Amniotic epithelial cell (primary cell): ENCODE measurements around the gene ZBTB22.
"Not testable (repeated sequence)": the region's sequence is repeated elsewhere in the genome, so short reads cannot be mapped to it uniquely, and the experiment has no call there.

Experiments
- DNase-seq: peaks from one replicate; pipeline ENCODE4 v3.0.0-alpha.2; 2010; ENCODE audit warnings: low read depth

ZBTB22 gene

GRCh38 chr6:33278392-33278741, 39.2 kb downstream of the ZBTB22 start:
- DNase-seq: no peak

DNA sequence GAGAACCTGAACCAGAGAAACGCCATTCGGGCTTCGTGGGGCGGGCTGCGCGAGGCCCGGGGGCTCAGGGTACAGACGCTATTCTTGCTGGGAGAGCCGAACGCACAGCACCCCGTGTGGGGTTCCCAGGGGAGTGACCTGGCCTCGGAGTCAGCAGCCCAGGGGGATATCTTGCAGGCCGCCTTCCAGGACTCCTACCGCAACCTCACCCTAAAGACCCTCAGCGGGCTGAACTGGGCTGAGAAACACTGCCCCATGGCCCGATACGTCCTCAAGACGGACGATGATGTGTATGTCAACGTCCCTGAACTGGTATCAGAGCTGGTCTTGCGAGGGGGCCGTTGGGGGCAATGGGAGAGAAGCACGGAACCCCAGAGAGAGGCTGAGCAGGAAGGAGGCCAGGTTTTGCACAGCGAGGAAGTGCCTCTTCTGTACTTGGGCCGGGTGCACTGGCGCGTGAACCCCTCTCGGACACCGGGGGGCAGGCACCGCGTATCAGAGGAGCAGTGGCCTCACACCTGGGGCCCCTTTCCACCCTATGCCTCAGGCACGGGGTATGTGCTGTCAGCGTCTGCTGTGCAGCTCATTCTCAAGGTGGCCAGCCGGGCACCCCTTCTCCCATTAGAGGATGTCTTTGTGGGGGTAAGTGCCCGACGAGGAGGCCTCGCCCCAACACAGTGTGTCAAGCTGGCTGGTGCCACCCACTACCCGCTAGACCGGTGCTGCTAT, 39.7 kb downstream of the ZBTB22 start:
- DNase-seq: no peak

DNA sequence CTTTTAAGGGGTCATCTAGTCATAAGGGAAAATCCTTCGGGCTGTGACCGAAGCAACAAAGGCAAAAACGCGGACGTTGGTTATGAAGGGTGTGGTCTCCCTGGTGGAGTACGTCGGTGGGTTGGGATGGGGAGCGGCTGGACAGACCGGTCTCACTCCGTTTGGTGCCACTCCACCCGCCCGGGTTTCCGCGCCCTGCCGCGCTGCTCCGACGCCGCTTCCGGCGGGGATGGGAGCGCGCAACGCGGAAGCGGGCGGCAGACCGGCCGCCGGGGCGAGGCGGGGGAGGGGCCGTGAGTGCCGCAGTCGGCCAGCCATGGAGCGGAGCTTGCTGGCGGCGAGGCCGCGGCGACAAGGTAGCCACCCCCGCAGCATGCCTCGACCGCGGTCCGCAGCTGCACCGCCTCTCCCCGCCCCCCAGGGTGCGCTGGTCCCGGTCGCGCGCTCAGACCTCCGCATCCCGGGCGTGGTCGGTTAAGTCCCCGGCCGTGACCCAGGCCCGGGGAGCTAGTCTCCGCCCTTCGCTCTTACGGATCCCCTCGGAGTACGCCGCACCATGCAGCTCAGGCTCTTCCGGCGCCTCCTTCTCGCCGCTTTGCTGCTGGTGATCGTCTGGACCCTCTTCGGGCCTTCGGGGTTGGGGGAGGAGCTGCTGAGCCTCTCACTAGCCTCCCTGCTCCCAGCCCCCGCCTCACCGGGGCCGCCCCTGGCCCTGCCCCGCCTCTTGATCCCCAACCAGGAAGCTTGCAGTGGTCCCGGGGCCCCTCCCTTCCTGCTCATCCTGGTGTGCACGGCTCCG, 40.5 kb downstream of the ZBTB22 start, which contains the start of gene B3GALT4:
TSS of gene B3GALT4 (plus strand) at position 260 of the 799 bp plus-strand sequence. CDS start at position 557, 297 bp downstream.
- peak; percentile 71 for DNase-seq

GRCh38 chr6:33276581-33276863, 41.0 kb downstream of the ZBTB22 start:
- DNase-seq: no peak

GRCh38 chr6:33275795-33276580, 41.6 kb downstream of the ZBTB22 start:
- DNase-seq: not testable (repeated sequence)

DNA sequence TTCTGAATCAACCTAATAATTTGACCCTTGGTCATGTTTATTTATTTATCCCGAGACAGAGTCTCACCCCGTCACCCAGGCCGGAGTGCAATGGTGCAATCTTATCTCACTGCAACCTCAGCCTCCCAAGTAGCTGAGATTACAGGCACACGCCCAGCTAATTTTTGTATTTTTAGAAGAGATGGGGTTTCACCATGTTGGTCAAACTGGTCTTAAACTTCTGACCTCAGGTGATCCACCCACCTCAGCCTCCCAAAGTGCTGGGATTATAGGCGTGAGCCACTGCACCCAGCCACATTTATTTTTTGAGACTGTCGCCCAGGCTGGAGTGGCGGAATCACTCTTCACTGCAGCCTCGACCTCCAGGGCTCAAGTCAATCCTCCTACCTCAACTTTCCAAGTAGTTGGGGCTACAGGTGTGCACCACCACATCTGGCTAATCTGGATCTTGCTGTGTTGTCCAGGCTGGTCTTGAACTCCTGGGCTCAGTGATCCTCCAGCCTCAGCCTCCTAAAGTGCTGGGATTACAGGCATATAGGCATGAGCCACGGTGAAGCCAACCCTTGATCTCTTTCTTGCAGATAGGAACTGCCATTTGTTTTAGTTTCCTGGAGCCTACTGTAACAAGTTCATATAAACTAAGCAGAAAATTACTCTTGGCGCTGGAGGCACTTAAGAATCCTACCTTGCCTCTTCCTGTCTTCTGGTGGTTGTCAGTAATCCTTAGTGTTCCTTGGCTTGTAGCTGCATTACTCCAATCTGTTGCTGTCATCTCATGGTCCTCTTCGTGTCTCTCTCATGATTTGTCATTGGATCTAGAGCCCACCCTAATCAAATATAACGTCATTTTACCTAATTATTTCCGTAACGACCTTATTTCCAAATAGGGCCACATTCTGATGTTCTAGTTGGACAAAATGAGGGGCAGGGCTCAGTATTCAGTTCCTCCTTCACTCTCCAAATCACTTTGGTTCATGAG, 43.3 kb downstream of the ZBTB22 start:
- DNase-seq: no peak

- no peak for DNase-seq
Observed at GRCh38 chr6:33273129-33273923, 44.2 kb downstream of the ZBTB22 start.

DNA sequence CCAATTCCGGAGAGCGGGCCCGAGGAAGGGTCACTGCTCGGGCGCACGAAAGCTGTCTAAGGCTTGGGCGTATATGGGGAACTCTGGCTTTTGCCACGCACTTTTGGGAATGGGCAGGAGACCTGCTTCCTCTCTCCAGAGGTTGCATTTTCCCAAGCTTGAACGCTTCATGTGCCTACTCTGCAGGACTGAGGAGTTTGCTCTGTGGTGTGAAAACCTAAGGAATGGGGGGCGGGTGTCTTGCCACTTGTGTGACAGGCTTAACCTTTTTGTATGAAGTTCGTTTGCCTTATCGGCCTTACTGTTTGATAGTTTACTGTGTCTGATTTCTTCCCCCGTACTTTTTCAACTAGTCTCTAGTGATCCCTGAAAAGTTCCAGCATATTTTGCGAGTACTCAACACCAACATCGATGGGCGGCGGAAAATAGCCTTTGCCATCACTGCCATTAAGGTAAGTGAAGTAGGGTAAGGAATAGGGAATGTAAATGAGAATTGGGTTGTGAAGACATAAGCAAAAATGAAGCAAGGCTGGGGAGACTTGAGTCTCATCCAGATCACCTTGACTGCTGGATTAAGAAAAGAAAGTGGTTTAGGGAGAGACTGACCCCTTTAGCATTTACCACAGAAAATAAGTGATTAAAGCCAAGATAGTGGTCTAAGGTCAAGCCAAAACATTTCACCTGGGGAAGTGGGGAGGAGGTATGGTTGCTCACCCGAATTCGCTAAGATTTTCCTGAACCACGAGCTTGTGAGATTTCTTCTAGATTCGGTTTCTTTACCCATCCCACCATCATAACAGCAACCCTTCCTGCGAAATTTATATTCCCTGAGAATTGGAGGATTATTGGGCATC, 45.0 kb downstream of the ZBTB22 start:
- DNase-seq: no peak

DNA sequence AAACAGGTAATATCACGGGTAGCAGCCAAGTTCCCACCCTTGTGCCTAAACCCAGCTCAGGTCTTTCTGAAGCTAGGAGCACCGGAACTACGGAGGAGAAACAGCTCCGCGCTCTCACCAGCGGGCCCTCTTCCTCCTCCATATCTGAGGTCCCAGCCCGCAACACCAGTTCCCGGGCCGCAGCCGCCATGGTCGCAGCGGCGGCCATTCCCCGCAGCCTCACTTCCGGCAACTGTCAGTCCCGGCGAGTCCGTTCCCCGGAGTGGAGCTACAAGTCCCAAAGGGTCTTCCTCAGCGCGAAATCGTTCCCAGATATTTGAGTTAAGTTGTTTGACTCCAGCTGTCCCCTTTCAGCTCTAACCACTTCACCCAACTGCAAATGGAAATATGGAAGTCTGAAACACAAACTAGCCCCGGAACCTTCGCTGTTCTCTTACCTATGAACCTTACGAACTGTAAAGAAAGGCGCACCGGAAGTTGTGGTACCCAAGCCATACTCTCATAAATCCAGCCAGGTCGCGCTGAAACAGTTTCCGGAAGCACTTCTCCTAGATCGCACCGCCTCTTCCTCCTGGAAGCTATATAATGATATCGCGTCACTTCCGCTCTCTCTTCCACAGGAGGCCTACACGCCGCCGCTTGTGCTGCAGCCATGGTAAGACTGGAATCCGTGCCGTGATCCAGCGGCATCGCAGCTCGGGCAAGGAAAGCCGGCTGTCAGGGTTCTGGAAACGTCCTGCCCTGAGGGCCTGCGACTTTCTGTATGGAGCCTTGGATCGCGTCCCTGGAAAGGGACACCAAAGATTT, 45.9 kb downstream of the ZBTB22 start, which contains the start of the genes RPS18 and VPS52:
TSS of gene RPS18 (plus strand) at position 608 of the 807 bp plus-strand sequence. CDS start at position 653, 45 bp downstream.
TSS of gene VPS52 (minus strand) at position 409 of the 807 bp plus-strand sequence. CDS start at position 208, 201 bp downstream.
- DNase-seq: peak; percentile 99

- no peak for DNase-seq
Observed at GRCh38 chr6:33271117-33271467, 46.5 kb downstream of the ZBTB22 start.
